Spinal cord (tissue), 10 donors: ENCODE data around the gene SKA2. TPM values are rescaled to one million over a fixed set of nuclear protein-coding genes. Genes with fewer than 3 reads are reported as not detected.

Experiments used
- DNase-seq, 6 donors: peaks; one replicate each; pipeline versions ENCODE4 v3.0.0 to v3.0.0-alpha.2; 2013 to 2015; ENCODE audit warnings: low spot score in 6 of 6, low read depth in 4 of 6
- H3K27ac ChIP-seq: one replicate; pipeline ENCODE4 v1.5.1; 2013; ENCODE audit warnings: low read depth, low read length, control low read depth
- H3K27me3 ChIP-seq: one replicate; pipeline ENCODE4 v1.6.1; 2013; ENCODE audit warnings: low read length; ENCODE audit not compliant: control insufficient read depth, insufficient read depth
- H3K36me3 ChIP-seq: one replicate; pipeline ENCODE4 v1.6.1; 2013; ENCODE audit warnings: low read length; ENCODE audit not compliant: control insufficient read depth, insufficient read depth
- H3K4me1 ChIP-seq: one replicate; pipeline ENCODE4 v1.6.1; 2013; ENCODE audit warnings: low read length; ENCODE audit not compliant: control insufficient read depth, insufficient read depth
- H3K4me3 ChIP-seq: one replicate; pipeline ENCODE4 v1.5.1; 2013; ENCODE audit warnings: low read depth, low read length, control low read depth
- H3K9me3 ChIP-seq: one replicate; pipeline ENCODE4 v1.6.1; 2013; ENCODE audit warnings: low read length; ENCODE audit not compliant: control insufficient read depth, insufficient read depth
- WGBS: methylation state at CpG from one replicate; pipeline ENCODE4 v1.1.5; 2013; ENCODE audit warnings: missing lambda C conversion rate; ENCODE audit not compliant: insufficient coverage; 5-methylcytosine and 5-hydroxymethylcytosine counted together
- long read RNA-seq, 4 donors: transcript quantifications; one replicate each; lab custom pipeline, GENCODE V29; 2026
- polyA plus RNA-seq, 2 donors: library from polyadenylated mRNA; unstranded; fragments of 120-200 nt; gene quantifications; one replicate each; pipeline ENCODE4 v1.2.1, GENCODE V29; 2013; ENCODE audit not compliant: insufficient read length in 2 of 2
- total RNA-seq, 2 donors: library from RNA; depleted of rRNA in 1 of 2; stranded (reverse); fragments of 120-200 nt in 1 of 2; fragments of >200 nt in 1 of 2; gene quantifications; one replicate each; pipeline versions ENCODE4 v1.2.3 to v1.2.4, GENCODE V29; 2013 to 2014
- donor health status: healthy.

The SKA2 gene
- total RNA-seq (10 to 100 TPM; 83.9 to 89.1 TPM), polyA plus RNA-seq (100 to 1,000 TPM in 1 of 2 donors, 10 to 100 TPM in 1; 94.9 to 118 TPM)
- long read RNA-seq, donor 1, transcript SKA2-201 (4 exons, 2,798 nt): major isoform, 17 of 47 reads
- long read RNA-seq, donor 1, transcript SKA2-208 (2 exons, 533 nt): major isoform, 17 of 47 reads
- long read RNA-seq, donor 1, transcript SKA2-206 (3 exons, 595 nt): minor isoform, 7 of 47 reads
- long read RNA-seq, donor 1, partial matches to known transcripts: 0 of 47 reads
- long read RNA-seq, donor 1, other reads (novel, unspliced or antisense): 0 of 47 reads
- long read RNA-seq, donor 2, transcript SKA2-201 (4 exons, 2,798 nt): major isoform, 10 of 17 reads
- long read RNA-seq, donor 2, partial matches to known transcripts: 0 of 17 reads
- long read RNA-seq, donor 2, other reads (novel, unspliced or antisense): 0 of 17 reads
- long read RNA-seq, donor 3, transcript SKA2-206 (3 exons, 595 nt): minor isoform, 6 of 29 reads
- long read RNA-seq, donor 3, transcript SKA2-201 (4 exons, 2,798 nt): major isoform, 15 of 29 reads
- long read RNA-seq, donor 3, partial matches to known transcripts: 0 of 29 reads
- long read RNA-seq, donor 3, other reads (novel, unspliced or antisense): 0 of 29 reads
- long read RNA-seq, donor 4, transcript SKA2-201 (4 exons, 2,798 nt): major isoform, 19 of 38 reads
- long read RNA-seq, donor 4, transcript SKA2-206 (3 exons, 595 nt): minor isoform, 14 of 38 reads
- long read RNA-seq, donor 4, partial matches to known transcripts: 0 of 38 reads
- long read RNA-seq, donor 4, other reads (novel, unspliced or antisense): 0 of 38 reads

GRCh38 chr17:59154721-59155438 lies at the start of gene SKA2:
Gene SKA2 (minus strand): TSS chr17:59155186. CDS start chr17:59155163, 23 bp downstream.
- Histone ChIP-seq H3K27me3 (no peaks in the 10 kb centered on the region), H3K27ac (peak within 1 kb of the TSS; percentile 98), H3K36me3 (no peaks in the 10 kb centered on the region), H3K9me3 (no peaks in the 10 kb centered on the region), H3K4me3 (peak within 1 kb of the TSS; percentile 91), H3K4me1 (peaks cover 3% of the 10 kb centered on the region)
- WGBS: 0% methylated on average over 34 of the region's 39 CpGs
- DNase-seq: peak in 5 of 6 donors; percentile 77 to 98 (median 86)

DNA sequence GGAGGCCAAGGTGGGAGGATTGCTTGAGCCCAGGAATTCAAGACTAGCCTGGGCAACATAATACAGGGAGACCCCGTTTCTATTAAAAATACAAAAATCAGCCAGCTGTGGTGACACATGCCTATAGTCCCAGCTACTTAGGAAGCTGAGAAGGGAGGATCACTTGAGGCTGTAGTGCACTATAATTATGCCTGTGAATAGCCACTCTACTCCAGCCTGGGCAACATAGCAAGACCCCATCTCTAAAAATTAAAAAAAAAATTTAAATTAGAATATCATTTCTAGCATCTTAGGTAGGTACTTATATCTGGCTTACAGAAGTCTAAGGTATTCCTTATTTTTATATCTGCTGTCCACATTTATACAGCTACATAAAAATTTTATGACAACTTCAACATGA lies 47.3 kb upstream of the SKA2 start:
- H3K4me3 ChIP-seq: no peak overlapping the region
- H3K4me1 ChIP-seq: no peaks in the 10 kb centered on the region
- no peak for DNase-seq
- H3K36me3 ChIP-seq: peaks cover 4% of the 10 kb centered on the region
- WGBS: no CpG with 5 or more reads among the region's 1 CpG
- H3K9me3 ChIP-seq: no peaks in the 10 kb centered on the region
- H3K27me3 ChIP-seq: no peaks in the 10 kb centered on the region
- H3K27ac ChIP-seq: no peak overlapping the region

GRCh38 chr17:59199398-59199797 lies 44.4 kb upstream of the SKA2 start:
- Histone ChIP-seq H3K4me1 (no peaks in the 10 kb centered on the region), H3K27me3 (no peaks in the 10 kb centered on the region), H3K9me3 (no peaks in the 10 kb centered on the region), H3K4me3 (no peak overlapping the region), H3K36me3 (peaks cover 4% of the 10 kb centered on the region), H3K27ac (no peak overlapping the region)
- DNase-seq: no peak
- 91% methylated on average over 2 of the region's 4 CpGs for WGBS

DNA sequence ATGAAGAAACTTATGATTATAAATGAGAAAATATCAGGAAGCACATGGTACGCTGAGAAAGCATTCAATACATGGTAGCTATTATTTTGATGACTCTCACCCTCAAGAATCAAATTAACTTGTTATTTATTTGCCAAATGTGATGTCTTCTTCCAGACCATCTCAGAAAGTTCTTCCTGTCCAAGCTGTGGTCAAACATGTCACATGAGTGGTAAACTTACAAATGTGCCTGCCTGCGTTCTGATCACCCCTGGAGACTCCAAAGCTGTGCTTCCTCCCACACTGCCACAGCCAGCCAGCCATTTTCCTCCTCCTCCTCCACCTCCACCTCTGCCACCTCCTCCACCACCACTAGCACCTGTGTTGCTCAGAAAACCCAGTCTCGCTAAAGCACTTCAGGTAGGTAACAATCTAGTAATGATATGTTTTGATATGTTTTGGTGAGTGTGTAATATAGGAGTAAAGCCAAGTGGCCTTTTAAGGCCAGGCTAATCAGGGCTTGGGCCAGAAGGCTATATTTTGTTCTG lies 38.4 kb upstream of the SKA2 start:
- H3K36me3 ChIP-seq: peaks cover 4% of the 10 kb centered on the region
- no peak overlapping the region for H3K4me3 ChIP-seq
- H3K4me1 ChIP-seq: no peaks in the 10 kb centered on the region
- 78% methylated on average over 2 of the region's 3 CpGs for WGBS
- no peak overlapping the region for H3K27ac ChIP-seq
- peaks cover 2% of the 10 kb centered on the region for H3K9me3 ChIP-seq
- H3K27me3 ChIP-seq: no peaks in the 10 kb centered on the region
- DNase-seq: no peak

- Histone ChIP-seq H3K9me3 (peaks cover 2% of the 10 kb centered on the region), H3K36me3 (no peaks in the 10 kb centered on the region), H3K27me3 (no peaks in the 10 kb centered on the region), H3K27ac (no peak overlapping the region), H3K4me1 (no peaks in the 10 kb centered on the region), H3K4me3 (no peak overlapping the region)
- 90% methylated on average over 1 of the region's 2 CpGs for WGBS
- no peak for DNase-seq
Observed at GRCh38 chr17:59190806-59191205, 35.8 kb upstream of the SKA2 start.

GRCh38 chr17:59186850-59187249 lies 31.9 kb upstream of the SKA2 start:
- Histone ChIP-seq H3K9me3 (no peaks in the 10 kb centered on the region), H3K36me3 (no peaks in the 10 kb centered on the region), H3K4me1 (no peaks in the 10 kb centered on the region), H3K27me3 (no peaks in the 10 kb centered on the region), H3K4me3 (no peak overlapping the region), H3K27ac (no peak overlapping the region)
- no peak for DNase-seq
- WGBS: no CpG with 5 or more reads among the region's 3 CpGs

DNA sequence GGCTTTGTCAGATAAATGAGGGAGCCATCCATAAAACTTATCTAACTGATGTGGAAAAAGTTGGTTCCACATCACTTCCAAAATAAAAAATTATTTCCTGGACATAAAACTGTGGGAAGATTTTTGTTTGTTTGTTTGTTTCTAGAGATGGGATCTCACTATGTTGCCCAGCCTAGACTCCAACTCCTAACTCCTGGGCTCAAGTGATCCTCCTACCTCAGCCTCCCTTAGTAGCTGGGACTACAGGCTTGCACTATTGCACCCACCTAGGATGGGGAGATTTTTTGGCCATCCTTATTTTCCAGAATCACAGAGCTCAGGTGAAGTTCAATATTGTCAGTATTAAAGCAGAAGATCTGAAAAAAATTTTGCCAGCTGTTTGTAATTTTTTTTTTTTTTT lies 31.0 kb upstream of the SKA2 start:
- DNase-seq: no peak
- Histone ChIP-seq H3K4me1 (no peaks in the 10 kb centered on the region), H3K27ac (no peak overlapping the region), H3K9me3 (no peaks in the 10 kb centered on the region), H3K27me3 (no peaks in the 10 kb centered on the region), H3K36me3 (no peaks in the 10 kb centered on the region), H3K4me3 (no peak overlapping the region)

DNA sequence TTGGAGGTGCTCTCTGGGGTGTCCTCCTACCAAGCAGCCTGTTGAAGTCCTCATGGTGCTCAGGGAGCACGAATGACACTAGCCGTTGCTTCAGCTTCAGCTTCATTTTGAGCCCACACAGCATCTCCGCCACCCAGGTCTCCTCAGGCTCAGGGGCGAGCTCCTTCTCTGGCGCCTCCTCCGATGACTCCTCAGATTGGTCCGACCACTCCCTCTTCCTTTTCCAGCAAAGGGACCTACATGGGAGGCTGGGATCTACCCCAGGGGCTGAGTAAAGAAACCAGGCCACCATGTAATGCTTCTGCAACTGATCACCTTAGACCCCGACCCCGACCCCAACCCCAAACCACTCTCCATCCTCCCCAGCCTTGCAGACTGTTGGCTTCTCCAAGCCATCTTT lies 26.5 kb upstream of the SKA2 start:
- Histone ChIP-seq H3K4me3 (no peak overlapping the region), H3K27me3 (no peaks in the 10 kb centered on the region), H3K27ac (no peak overlapping the region), H3K4me1 (peaks cover 7% of the 10 kb centered on the region), H3K36me3 (no peaks in the 10 kb centered on the region), H3K9me3 (no peaks in the 10 kb centered on the region)
- 99% methylated on average over 9 of the region's 9 CpGs for WGBS
- DNase-seq: no peak

- no peaks in the 10 kb centered on the region for H3K36me3 ChIP-seq
- 97% methylated on average over 8 of the region's 9 CpGs for WGBS
- no peaks in the 10 kb centered on the region for H3K27me3 ChIP-seq
- H3K9me3 ChIP-seq: no peaks in the 10 kb centered on the region
- H3K27ac ChIP-seq: no peak overlapping the region
- DNase-seq: no peak
- H3K4me1 ChIP-seq: peaks cover 7% of the 10 kb centered on the region
- H3K4me3 ChIP-seq: no peak overlapping the region
Observed at GRCh38 chr17:59180626-59181025, 25.6 kb upstream of the SKA2 start.
